ENCODE measurements around the gene TRIP4. TPM values are rescaled to one million over a fixed set of nuclear protein-coding genes. Genes with fewer than 3 reads are reported as not detected.

Gene TRIP4
- polyA plus RNA-seq, 10 donors = 21.9 to 33.8 (median 25.6) TPM

- DNase-seq = peak in 1 of 3 donors; percentile 71
These were observed 56.3 kb downstream of the TRIP4 start for GRCh38 chr15:64443747-64444621.

- no peak for DNase-seq
These were observed 57.2 kb downstream of the TRIP4 start for GRCh38 chr15:64444836-64445235.

- no peak for DNase-seq
These were observed 60.1 kb downstream of the TRIP4 start for GRCh38 chr15:64447536-64448315.

- no peak for DNase-seq
These were observed 65.5 kb downstream of the TRIP4 start for GRCh38 chr15:64452988-64453688.

GRCh38 chr15:64453689-64454037, 66.0 kb downstream of the TRIP4 start:
- DNase-seq = no peak

GRCh38 chr15:64454282-64454681, 66.6 kb downstream of the TRIP4 start:
- DNase-seq = no peak

- peak in 2 of 3 donors; percentile 32 to 41 for DNase-seq
These were observed 68.3 kb downstream of the TRIP4 start for GRCh38 chr15:64455961-64456371.

- DNase-seq = no peak
These were observed 69.0 kb downstream of the TRIP4 start for GRCh38 chr15:64456634-64457108.

GRCh38 chr15:64459066-64459781, 71.6 kb downstream of the TRIP4 start:
- DNase-seq = no peak

GRCh38 chr15:64460206-64460723, 72.6 kb downstream of the TRIP4 start, which contains the start of gene ZNF609:
TSS of gene ZNF609 (plus strand) at chr15:64460578. CDS start at chr15:64499420, 38,842 bp downstream.
- DNase-seq = peak; percentile 94 to 97 (median 94)

- DNase-seq = peak; percentile 71 to 88 (median 75)
These were observed 73.4 kb downstream of the TRIP4 start for GRCh38 chr15:64460724-64461720.

GRCh38 chr15:64461721-64462162, 74.1 kb downstream of the TRIP4 start:
- DNase-seq = no peak

- no peak for DNase-seq
These were observed 74.9 kb downstream of the TRIP4 start for GRCh38 chr15:64462492-64462891.

GRCh38 chr15:64464276-64465005, 76.8 kb downstream of the TRIP4 start:
- peak in 2 of 3 donors; percentile 56 to 57 for DNase-seq

- no peak for DNase-seq
These were observed 78.9 kb downstream of the TRIP4 start for GRCh38 chr15:64466408-64467141.

- DNase-seq = no peak
These were observed 84.5 kb downstream of the TRIP4 start for GRCh38 chr15:64472161-64472560.

GRCh38 chr15:64474846-64475245, 87.2 kb downstream of the TRIP4 start:
- no peak for DNase-seq

GRCh38 chr15:64476550-64476949, 88.9 kb downstream of the TRIP4 start:
- no peak for DNase-seq

Measured in muscle of back (tissue), 11 donors.